HG02970 (cell line): ENCODE results near the gene BICDL2.

Experiments
- ATAC-seq: cut with Tn5 transposase; IDR thresholded peaks from one replicate; pipeline ENCODE4 v1.9.1; 2021; ENCODE audit warnings: mild to moderate bottlenecking, moderate library complexity, moderate number of reproducible peaks; ENCODE audit not compliant: unreplicated experiment, low FRiP score

BICDL2 gene

GRCh38 chr16:3027489-3027795 lies 9.3 kb downstream of the BICDL2 start:
- no peak for ATAC-seq

GRCh38 chr16:3026609-3027488 lies 9.9 kb downstream of the BICDL2 start:
- no peak for ATAC-seq

GRCh38 chr16:3026003-3026378 lies 10.8 kb downstream of the BICDL2 start:
- no peak for ATAC-seq

GRCh38 chr16:3025032-3026002 lies 11.4 kb downstream of the BICDL2 start:
- ATAC-seq, result no peak

GRCh38 chr16:3023669-3024478 lies 12.9 kb downstream of the BICDL2 start, which contains the start of the genes HCFC1R1 and THOC6:
Gene HCFC1R1, minus strand, starts transcription at chr16:3023942. Its CDS starts 1 bp downstream, at chr16:3023941.
Gene THOC6, plus strand, starts transcription at chr16:3024035. Its CDS starts 292 bp downstream, at chr16:3024327.
- ATAC-seq, result peak; percentile 62

- ATAC-seq, result no peak
These were observed 13.4 kb downstream of the BICDL2 start for GRCh38 chr16:3023415-3023668.

GRCh38 chr16:3022684-3023414 lies 13.9 kb downstream of the BICDL2 start:
- no peak for ATAC-seq

GRCh38 chr16:3022208-3022683 lies 14.5 kb downstream of the BICDL2 start:
- ATAC-seq, result no peak

- ATAC-seq, result peak; percentile 22
These were observed 15.1 kb downstream of the BICDL2 start for GRCh38 chr16:3021449-3022207.

GRCh38 chr16:3020604-3021448 lies 15.9 kb downstream of the BICDL2 start:
- peak; percentile 3 for ATAC-seq

- ATAC-seq, result no peak
These were observed 16.5 kb downstream of the BICDL2 start, which contains the start of gene TNFRSF12A for GRCh38 chr16:3020247-3020603. Gene TNFRSF12A, plus strand, starts transcription at chr16:3020368. Its CDS starts 30 bp downstream, at chr16:3020398.

GRCh38 chr16:3019594-3020246 lies 17.0 kb downstream of the BICDL2 start:
- ATAC-seq, result no peak

GRCh38 chr16:3017794-3018506 lies 18.8 kb downstream of the BICDL2 start, which contains the start of gene CLDN6:
Gene CLDN6, minus strand, starts transcription at chr16:3018183. Its CDS starts 2,162 bp downstream, at chr16:3016021.
- no peak for ATAC-seq

GRCh38 chr16:3017344-3017743 lies 19.4 kb downstream of the BICDL2 start:
- no peak for ATAC-seq

- no peak for ATAC-seq
These were observed 20.8 kb downstream of the BICDL2 start for GRCh38 chr16:3015865-3016521.

GRCh38 chr16:3014971-3015370 lies 21.8 kb downstream of the BICDL2 start:
- ATAC-seq, result no peak
